ENCODE results near the gene EGLN1.
"Not testable (repeated sequence)": the region's sequence is repeated elsewhere in the genome, so short reads cannot be mapped to it uniquely, and the experiment has no call there.

Gene EGLN1

GRCh38 chr1:231357187-231357772, 64.8 kb downstream of the EGLN1 start:
- no peak for DNase-seq

- no peak for DNase-seq
These were observed 66.9 kb downstream of the EGLN1 start for GRCh38 chr1:231355171-231355570.

- no peak for DNase-seq
These were observed 67.6 kb downstream of the EGLN1 start for GRCh38 chr1:231354330-231355020.

GRCh38 chr1:231353086-231353485, 69.0 kb downstream of the EGLN1 start:
- no peak for DNase-seq

GRCh38 chr1:231351816-231352215, 70.3 kb downstream of the EGLN1 start:
- DNase-seq = no peak

- DNase-seq = not testable (repeated sequence)
These were observed 73.2 kb downstream of the EGLN1 start for GRCh38 chr1:231348856-231349255.

- DNase-seq = no peak
These were observed 73.6 kb downstream of the EGLN1 start for GRCh38 chr1:231348442-231348841.

- DNase-seq = no peak
These were observed 74.1 kb downstream of the EGLN1 start for GRCh38 chr1:231347961-231348360.

GRCh38 chr1:231340328-231341013, 81.6 kb downstream of the EGLN1 start:
- DNase-seq = no peak

GRCh38 chr1:231338270-231339128, 83.6 kb downstream of the EGLN1 start, which contains the start of gene SPRTN:
SPRTN (plus strand) TSS chr1:231338293; CDS start chr1:231338384, 91 bp downstream.
- DNase-seq = no peak

- peak; percentile 96 for DNase-seq
These were observed 84.4 kb downstream of the EGLN1 start, which contains the start of gene EXOC8 for GRCh38 chr1:231337472-231338269. EXOC8 (minus strand) TSS chr1:231337852; CDS start chr1:231337745, 107 bp downstream.

GRCh38 chr1:231337043-231337471, 85.0 kb downstream of the EGLN1 start:
- DNase-seq = no peak

- DNase-seq = no peak
These were observed 86.2 kb downstream of the EGLN1 start for GRCh38 chr1:231335663-231336602.

- DNase-seq = no peak
These were observed 87.1 kb downstream of the EGLN1 start for GRCh38 chr1:231334952-231335351.

GRCh38 chr1:231334079-231334666, 87.9 kb downstream of the EGLN1 start:
- DNase-seq = no peak

GRCh38 chr1:231332761-231333160, 89.3 kb downstream of the EGLN1 start:
- DNase-seq = no peak

GRCh38 chr1:231329483-231329882, 92.6 kb downstream of the EGLN1 start:
- no peak for DNase-seq

- no peak for DNase-seq
These were observed 94.5 kb downstream of the EGLN1 start for GRCh38 chr1:231327617-231328016.

GRCh38 chr1:231326248-231326647, 95.8 kb downstream of the EGLN1 start:
- DNase-seq = no peak

GRCh38 chr1:231324660-231325059, 97.4 kb downstream of the EGLN1 start:
- no peak for DNase-seq

Data from CD4-positive, alpha-beta T cell treated with Interleukin-6 for 4 hours (primary cell).